ENCODE results near the gene PROM1.
A peak's percentile ranks its signal among the peaks of the same experiment; 100 is the strongest.

PROM1 gene

DNA sequence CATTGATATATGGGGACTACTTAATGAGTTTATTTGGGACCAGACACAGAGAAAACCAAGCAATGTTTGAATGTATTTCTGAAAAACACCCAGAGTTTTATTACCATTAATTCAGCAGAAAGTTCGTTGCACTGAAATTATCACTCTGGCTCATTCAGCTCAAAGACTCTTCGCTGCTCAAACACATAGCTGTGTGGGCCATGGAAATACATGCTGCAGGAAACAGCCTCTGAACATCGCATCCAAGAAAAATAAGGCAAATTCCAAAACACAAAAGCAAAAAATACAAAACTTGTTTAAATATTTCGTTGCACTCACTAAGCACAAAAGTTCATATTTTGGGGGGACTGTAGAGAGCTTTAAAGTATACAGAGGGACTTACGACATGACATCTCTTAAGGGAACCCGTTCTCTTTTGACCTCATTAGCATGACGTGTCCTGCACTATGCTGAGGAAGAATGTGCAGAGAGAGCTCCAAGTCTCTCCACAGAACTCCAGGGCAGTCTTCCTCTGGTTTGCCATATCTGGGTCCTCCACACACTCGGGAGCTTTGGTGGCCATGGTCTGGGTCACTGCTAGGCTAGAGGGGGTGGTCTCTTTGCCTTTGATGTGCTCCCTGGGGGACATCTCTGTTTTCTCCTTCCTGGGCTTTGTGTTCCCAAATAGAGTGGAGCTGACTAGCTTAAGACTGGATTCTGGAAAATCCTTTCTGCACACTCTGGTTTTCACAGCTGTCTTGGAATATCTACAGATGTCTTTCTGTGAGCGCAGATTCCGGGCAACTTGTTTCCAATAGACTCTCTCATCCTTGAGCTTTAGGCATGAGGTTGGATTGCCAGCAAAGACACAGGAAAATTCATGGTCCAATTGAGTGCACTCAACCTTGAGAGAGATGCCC is 148.1 kb downstream of the PROM1 start:
- DNase-seq = no peak

DNA sequence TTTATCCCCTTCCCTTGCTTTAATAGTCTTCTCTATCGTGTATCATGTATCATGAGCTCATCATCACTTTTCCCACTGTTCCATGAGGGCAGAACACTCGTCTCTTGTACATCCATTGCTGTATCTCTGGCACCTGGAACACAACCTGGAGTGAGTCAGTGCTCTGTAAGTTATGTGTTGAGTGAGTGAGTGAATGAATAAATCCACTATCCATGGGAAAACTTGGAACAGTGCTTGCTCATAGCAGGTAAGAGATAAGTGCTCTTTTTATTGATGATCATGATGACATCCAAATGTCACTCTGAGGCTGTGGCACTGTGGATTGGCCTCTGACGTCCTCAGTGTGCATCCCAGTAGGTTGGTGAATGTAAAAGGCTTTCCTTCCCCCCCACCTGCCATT is 149.6 kb downstream of the PROM1 start:
- no peak for DNase-seq

DNA sequence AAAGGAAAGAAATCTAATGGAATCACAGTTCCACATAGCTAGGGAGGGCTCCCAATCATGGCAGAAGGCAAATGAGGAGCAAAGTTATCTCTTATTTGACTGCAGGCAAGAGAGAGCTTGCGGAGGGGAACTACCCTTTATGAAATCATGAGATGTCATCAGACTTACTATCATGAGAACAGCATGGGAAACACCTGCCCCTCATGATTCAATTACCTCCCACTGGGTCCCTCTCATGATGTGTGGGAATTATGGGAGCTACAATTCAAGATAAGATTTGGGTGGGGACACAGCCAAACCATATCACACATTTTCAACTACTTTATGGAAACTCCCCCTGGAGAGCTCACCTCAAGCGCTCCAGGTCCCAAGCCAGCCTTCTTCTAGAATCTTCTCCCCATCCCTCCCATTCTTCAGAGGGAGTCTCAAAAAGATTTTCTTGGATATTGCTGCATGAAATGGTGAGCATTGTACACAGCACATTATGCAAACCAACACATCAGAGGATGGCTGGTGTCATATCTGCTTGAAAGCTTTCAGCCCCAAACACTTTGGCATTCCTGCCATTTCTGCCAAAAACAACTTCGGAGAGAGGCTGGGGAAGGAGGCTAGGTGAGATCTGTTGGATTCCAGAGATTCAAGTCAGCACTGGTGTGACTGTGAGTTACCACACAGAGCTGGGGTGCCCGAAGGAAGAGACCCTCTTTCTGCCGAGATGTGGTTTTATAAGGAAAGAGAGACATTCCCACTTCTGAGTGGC is 152.2 kb downstream of the PROM1 start:
- DNase-seq = no peak

DNA sequence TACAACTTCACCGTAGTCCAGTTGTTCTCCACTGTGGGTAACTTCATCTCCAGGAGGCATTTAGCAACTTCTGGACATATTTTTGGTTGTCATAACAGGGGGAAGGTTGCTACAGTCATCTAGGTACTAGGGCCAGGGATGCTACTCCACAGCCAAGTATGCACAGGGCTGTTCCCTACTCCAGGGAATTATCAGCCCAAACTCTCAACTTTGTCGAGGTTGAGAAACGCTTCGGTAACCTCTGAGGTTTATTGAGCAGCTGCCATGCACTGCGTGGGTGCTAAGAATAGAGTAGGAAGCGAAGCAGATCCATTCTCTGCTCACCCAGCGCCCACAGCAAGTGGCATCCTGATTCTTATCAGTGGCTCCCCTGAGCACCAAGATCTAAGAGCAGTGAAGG is 153.5 kb downstream of the PROM1 start:
- no peak for DNase-seq

DNA sequence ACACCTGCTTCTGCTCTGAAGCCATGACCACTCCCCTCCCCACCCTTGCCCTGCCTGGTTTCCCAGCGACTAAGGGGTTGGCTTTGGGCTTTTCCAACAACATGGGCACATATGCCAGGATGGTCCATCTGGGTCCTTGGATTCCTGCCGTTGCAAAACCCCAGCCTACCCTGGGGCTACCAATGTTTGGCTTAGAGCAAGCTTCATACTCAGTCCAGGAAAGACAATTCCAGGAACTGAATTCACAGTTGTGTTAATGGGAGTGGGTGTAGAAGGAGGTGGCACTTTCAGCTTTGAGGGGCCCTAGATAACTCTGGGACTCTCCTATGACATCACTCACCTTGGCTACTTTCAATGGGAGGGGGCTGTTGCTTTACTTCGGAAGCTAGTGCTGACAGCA is 154.3 kb downstream of the PROM1 start:
- DNase-seq = no peak

DNA sequence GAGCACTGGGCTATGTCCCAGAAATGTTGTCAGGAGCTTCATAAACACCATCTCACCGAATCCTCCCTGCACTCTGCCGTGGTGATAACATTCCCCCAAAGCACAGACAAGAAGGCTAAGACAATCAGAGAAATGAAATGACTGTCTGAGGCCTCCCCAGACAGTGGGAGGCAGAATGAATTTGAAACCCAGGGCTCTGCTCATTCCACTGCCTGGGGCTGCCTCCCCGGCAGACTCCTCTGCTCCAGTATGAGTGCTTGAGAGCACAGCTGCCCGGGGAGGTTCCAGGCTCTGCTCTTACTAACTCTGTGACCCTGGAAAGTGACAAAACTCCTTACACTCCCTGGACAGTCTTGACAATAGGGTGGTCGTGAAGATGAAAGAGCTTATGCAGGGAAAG is 154.9 kb downstream of the PROM1 start:
- no peak for DNase-seq

DNA sequence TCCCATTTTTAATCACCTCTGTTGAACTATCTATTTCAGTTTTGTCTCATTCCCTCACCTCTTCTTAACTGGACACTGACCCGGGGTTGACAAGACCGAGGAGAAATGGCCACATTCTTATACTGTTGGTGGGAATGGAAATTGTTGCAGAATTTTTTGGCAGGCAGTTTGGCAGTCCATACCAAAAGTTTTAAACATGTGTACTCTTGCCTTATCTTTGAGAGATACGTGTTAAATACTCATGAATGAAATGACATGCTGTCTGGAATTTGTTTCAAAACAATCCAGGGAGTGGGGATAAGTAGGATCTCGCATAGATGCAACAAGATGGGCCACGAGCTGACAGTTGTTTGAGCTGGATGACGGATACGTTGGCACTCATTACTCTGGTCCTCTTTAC is 157.3 kb downstream of the PROM1 start:
- DNase-seq = no peak

DNA sequence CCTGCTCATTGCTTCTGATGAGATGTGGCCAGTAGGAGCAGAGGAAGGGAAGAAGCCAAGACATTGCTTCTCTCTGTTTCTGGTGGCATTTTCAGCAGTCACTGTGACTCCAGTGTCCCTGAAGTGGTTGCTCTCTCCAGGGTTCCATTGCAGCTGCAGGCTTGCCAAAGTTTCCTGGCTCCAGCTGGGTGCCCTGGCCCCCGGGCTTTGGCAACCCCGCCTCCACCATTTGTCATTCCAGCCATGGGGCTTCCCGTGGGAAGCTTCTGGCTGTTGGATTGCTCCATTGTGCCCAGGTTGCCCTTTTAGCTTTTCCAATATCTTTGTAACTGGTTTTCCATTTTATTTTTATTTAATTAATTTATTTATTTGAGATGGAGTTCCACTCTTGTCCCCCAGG is 158.0 kb downstream of the PROM1 start:
- no peak for DNase-seq

DNA sequence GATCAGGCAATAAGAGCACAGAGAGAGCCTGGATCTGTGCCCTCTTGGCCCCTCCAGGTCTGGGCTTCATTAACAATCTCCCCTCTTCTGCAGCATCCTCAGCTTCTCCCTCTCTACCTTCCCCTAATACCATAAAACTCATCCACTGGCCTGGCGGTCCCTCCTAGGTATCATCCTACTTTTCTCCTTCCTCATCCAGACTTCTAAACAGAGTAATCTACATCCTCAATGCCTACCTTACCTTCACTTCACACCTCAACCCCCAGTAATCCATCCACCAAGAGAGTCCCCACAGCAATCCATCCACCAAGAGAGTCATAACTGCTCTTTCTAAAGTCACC is 162.3 kb downstream of the PROM1 start:
- DNase-seq = no peak

DNA sequence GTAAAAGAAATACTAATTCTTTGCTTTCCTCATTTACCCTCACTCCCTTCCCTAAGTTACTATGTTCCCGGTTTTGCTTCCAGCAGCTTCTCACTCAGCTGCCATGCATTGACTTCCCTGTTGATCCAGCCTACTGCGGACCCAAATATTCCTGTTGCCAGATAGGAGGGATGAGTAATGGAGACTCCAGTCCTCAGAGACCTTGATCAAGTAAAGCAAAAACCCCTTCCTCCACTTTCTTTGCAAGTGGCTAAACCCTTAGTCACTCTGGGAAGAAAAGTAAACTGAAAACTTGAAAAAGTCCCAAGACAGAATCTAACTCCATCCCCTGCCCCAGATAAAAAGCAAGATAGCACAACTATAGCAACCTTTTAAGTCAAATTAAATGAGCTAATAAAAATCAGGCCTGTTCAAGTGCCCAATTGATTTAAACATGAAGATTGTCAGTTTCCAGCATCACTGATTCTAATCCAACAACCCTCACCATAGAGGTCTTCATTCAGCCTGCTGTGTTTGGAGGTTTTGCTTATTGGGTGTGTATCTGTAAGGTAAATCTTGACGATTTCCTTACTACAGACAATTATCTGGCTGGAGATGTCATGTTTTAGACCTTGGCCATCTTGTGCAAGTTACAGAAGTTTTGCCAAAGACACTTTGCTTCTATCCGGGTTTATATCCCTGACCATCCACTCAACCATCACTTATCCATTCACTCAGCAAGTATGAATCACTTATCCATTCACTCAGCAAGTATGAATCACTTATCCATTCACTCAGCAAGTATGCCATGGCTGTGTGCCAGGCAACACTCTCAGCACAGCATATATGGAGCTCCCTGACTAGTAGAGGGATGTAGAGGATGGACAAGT is 162.9 kb downstream of the PROM1 start:
- DNase-seq = peak; percentile 87

DNA sequence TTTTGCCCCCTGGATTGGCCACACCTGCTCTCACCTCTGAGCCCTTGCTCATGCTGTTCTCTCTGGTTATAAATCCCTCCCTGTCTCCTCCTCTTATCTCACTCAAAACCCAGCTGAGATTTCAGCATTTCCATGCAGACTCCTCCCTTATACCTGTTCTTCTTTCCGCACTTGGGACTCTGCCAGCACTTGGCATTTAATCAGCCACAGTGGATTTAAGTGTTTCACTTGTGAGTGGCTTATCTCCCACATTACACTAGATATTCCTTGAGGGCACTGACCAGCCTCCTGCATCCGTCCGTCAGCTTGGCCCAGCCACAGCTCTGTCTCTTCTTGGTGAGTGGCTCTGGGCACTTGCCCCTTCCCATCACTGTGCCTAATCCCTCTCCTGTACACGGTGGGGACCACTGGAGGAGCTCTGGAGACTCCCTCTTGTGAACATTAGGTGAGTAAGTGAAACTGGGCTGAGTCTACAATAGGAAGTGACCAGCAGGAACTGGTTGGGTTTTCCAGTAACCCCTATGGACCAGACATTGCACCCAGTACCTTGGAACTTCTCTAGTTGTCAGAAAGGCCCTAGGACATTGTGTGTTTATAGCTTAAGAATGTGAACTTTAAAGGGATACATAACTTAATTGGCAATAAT is 165.2 kb downstream of the PROM1 start:
- no peak for DNase-seq

All from kidney glomerular epithelial cell (primary cell).